GM19023 (cell line): ENCODE results near the gene SNAPC4.
A peak's percentile ranks its signal among the peaks of the same experiment; 100 is the strongest.

Experiments used
- ATAC-seq: cut with Tn5 transposase; IDR thresholded peaks from one replicate; pipeline ENCODE4 v1.9.1; 2021; ENCODE audit warnings: mild to moderate bottlenecking, moderate library complexity; ENCODE audit not compliant: unreplicated experiment

Gene SNAPC4

DNA sequence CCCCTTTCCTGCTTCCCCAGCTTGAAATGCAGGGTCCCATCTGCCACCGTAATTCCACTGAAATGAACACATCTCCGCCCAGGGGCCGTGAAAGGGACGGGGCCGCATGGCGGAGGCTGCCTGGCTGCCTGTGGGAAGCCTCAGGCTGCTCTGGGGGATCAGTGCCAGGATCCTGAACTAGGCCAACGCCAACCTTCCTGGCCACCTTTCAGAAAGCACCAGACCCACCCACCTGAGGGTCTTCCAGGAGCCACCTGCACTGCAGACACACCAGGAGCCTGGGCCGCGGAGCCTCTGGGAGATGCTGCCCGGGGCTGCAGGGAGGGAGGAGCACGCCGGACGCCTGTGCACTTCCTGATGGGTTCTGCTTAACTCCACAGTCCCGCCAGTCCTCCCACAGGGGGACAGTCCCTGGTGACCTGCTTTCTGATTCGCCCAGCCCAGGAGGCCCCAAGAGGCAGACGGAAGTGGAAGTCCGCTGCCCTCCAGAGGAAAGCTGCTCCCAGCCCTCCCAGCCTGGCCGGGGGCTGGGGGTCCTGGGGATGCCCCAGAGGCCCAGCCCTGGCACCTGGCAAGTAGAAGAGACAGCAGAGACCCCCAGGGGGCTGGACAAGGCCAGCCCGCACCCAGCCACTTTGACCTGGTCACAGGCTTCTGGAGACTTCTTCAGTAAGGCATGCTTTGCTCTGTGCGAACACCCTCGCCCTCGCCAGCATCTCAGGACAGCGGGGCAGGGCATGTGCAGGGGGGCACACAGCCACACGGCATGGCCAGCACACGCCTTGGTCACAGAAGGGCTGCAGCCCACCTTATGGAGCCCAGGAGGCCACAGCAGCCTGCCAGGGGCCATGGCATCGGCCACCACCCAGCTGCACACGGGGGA, 26.4 kb downstream of the SNAPC4 start, which contains the start of gene CARD9:
CARD9 (minus strand) TSS at position 370 of the 883 bp plus-strand sequence. CDS start 1,591 bp downstream, outside the sequence.
- no peak for ATAC-seq

GRCh38 chr9:136372561-136373299, 27.2 kb downstream of the SNAPC4 start:
- ATAC-seq: no peak

DNA sequence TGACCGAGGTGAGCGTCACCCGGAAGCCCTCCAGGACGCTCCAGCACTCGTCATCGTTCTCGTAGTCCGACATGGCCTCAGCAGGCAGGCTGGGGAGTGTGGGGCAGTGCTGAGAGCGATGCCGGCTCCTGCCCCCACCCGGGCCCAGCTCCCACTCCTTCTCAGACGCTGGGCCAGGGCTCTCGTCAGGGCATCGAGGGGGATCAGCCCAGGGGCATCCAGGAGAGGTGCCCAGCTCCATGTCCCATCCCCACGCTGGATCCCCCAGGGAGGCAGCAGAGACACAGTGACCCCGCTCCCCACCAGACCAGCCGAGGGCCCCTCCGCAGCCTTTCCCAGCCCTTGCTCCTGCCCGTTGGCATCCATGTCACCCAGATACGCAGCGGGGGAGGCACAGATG, 28.0 kb downstream of the SNAPC4 start:
- no peak for ATAC-seq

DNA sequence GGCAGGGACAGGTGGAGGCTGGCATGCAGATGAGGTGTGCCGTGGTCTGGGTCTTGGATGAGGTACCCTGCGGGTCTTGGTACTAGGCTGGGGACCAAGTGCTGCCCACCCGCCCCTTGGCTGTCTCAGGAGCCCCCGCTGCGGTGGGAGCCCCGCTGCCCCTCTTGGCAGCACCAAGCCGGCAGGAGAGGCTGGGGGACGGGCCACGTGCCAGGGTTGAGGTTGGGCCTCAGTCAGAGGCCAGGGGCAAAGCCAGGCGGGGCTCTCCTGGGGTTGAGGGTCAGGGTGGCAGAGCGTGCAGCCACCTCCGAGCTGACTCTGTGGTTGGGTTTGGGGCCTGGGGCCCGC, 28.5 kb downstream of the SNAPC4 start:
- ATAC-seq: no peak

DNA sequence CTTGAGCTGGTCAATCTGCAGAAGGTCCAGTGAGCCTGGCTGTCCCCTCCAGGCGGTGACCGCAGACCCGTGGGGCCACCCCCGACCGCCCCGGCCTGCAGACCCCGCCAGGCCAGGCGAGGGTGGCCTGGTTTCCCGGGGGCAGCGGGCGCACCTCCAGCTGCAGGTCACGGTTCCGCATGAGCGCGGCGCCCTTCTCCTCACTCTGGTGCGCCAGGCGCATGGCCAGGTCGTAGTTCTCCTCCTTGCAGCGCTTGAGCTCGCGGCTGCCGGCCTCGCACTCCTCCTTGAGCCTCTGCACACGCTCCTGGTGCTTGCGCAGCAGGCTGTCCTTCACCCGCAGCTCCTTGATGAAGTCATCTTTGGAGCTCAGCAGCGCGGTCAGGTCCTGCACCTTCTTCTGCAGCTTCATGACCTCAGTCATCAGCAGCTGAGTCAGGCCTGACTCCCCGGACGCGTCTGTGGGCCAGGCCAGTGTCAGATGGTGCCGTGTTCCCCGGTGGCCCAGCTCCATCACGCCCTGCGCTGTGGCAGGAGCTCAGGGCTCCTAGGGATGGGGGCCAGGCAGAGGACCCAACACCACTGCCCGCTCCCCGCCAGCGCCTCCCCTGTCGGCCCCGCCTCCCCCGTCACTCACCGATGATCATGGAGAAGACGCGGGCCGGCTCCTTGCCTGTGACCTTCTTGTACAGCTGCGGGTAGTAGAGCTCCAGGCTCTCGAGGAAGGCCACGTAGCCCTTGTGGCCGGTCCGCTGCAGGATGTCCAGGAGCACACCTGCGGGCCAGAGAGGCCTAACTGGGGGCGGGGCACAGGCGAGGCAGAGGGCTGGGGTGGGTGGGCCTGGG, 29.1 kb downstream of the SNAPC4 start:
- no peak for ATAC-seq

DNA sequence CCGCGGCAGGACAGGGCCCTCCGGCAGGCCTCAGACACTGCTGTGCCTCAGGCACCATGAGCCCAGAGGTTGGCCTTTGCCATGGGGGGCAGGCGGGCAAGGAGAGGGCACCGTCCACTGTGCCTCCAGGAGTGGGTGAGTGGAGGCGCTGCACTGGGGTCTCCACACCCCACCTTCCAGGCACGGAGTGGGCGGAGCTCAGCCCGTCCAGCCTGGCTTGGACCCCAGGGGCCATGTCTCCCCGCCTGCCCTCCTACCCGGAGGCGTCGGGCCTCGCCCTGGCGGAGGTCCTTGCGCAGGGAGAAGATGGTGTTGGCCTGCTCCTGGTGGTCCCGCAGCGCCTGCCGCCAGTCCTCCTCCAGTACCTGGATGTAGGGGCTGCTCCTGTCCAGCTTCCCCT, 29.9 kb downstream of the SNAPC4 start:
- ATAC-seq: no peak

DNA sequence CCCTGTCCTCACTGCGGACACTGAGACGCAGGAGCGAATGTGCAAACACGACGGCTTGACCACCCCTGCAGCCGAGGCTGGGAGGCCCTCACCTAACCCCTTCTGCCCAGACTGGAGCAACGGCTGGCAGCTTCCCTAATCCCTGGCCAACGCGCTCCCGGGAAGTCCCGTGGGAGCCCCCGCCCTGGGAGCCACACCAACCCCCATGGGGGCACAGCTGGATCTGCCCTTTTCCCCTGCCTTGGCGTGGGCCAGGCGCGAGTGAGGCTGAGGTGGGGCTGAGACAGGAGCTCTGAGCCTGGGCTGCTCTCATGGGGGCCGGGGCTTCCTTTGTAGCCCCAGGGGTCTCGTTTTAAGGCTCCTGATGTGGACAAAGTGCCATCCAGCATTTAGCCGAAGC, 31.8 kb downstream of the SNAPC4 start:
- no peak for ATAC-seq

DNA sequence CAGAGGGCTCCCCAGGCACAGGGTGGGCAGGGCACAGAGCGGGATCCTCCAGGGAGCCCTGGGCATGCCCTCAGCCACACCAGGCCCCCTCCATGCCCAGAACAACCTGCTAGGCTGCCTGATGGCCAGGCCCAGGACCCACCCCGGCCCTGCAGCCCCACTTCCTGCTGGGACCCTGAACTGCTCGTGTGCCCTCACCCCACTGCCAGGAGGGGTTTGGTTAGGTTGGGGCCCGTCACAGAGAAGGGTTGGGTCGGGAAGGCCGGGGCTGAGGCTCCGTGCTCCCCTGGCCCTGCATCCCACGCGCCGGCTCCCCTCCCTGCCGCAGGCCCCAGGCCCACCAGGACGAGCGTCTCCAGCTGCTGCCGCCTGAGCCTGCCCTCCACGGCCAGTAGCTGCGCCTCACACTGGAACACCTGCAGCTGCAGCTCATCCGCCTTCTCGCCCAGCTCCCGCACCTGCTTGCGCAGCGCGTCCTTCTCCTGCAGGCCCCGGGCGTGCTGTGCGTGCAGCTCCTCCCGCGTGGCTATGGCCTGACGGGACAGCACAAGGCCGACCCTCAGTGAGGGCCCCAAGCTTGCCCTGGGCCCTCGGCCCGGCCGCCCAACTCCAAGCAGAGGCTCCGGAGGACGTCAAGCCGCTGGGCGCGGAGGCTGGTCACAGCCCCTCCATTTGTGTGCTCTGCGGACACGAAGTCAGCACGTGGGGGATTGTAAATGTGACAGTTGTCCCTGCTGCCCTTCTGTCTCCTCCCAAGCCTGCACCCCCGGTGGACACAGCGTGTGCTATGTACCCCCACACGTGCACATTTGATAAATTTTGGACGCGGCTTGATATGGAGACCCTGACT, 32.4 kb downstream of the SNAPC4 start:
- ATAC-seq: no peak

DNA sequence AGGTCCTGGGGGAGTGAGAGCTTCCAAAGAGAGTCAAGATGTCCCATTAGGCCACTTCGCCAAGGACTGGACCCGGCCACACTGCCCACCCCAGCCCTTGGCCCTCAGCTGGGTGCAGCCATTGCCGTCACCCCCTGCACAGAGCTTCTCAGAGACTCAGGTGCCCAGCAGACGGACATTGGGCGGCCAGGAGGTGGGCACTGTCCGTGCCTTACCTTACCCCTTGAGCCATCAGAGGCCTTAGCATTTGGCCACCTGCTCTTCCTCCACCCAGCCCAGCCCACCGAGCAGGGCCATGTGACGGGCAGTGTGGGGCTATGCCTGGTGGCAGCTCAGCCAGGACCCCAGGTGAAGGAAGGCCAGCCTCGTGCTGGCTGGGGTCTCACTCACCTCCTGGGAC, 33.1 kb downstream of the SNAPC4 start:
- ATAC-seq: no peak

- no peak for ATAC-seq
Measured at GRCh38 chr9:136365775-136366222, 34.2 kb downstream of the SNAPC4 start.

DNA sequence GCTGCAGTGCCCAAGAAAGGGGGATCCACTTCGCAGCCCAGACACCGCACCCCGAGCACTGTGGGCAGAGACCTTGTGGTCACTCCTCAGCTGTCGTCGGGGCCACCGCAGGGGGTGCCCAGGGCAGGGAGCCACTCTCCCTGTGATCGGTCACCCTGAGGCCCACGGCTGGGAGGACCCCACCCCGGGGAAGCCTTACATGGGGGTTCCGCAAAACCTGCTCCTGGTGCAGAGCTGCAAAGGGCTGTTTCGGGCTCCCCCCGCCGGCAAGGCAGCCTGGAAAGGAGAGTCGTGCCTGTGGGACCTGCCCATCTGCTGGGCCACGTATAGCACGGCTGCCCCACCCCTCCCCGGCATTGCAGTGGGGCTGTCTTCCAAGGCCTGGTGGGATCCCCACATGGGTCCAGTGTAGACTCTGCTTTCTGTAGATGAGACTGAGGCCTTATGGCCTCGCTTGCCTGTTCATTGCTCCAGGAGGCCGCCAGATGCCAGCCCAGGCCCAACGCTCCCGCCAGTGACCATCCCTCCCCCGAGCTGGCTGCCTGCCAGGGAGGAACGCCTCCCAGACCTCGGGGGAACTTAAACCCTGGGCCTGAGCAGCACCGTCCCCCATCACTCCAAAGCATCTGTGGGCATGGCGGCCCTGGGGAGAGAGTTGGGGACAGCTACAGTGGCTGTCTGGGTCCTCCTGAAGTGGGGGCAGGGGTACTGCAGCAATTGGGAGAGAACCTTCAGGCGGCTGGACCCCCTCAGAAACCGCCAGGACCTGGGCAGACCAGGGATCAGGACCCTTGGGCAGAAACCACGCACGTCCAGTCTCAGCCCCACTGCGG, 34.8 kb downstream of the SNAPC4 start:
- ATAC-seq: no peak

GRCh38 chr9:136363949-136364748, 35.8 kb downstream of the SNAPC4 start:
- no peak for ATAC-seq

DNA sequence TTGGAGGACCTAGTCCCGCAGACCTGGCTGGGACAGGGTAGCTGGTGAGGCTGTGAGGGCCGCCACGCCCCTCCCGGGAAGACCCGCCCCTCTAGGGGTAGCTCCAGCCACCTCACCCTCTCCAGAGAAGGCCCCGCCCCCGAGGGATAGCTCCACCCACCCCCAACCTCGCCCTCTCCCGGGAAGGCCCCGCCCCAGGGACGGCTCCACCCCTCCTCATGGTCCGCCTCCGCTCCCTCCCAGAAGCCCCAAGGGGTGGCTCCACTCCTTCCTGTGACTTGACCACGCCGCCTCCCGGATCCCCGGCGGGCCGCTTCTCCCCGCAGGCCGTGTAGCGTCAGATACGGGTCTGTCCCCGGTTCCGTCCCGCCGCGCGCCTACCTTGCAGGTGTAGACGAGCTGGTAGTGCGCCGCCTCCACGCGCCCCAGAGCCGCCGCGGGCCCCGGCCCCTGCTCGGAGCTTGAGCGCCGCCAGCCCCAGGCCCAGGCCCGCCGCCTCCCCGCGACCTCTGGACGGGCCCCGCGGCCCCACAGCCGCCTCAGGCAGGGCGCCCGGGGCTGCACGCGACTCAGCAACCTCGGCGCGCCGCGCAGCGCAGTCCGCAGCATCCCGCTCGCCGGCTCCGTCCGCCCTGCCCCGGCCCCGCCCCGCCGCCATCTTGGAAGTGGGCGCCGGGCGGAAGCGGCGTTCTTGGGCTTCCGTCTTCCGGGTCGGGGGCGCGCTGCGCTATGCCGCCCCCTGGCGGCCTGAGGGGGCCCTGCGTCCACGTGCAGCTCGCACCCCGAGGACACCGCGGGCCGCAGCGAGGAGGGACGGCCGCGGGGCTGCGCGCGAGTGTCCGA, 36.6 kb downstream of the SNAPC4 start, which contains the start of gene DNLZ:
DNLZ (minus strand) TSS at position 639 of the 843 bp plus-strand sequence; CDS start at position 609, 30 bp downstream.
- peak; percentile 69 for ATAC-seq

GRCh38 chr9:136362450-136362784, 37.6 kb downstream of the SNAPC4 start:
- ATAC-seq: no peak

- no peak for ATAC-seq
Measured at GRCh38 chr9:136361754-136362449, 38.1 kb downstream of the SNAPC4 start.

DNA sequence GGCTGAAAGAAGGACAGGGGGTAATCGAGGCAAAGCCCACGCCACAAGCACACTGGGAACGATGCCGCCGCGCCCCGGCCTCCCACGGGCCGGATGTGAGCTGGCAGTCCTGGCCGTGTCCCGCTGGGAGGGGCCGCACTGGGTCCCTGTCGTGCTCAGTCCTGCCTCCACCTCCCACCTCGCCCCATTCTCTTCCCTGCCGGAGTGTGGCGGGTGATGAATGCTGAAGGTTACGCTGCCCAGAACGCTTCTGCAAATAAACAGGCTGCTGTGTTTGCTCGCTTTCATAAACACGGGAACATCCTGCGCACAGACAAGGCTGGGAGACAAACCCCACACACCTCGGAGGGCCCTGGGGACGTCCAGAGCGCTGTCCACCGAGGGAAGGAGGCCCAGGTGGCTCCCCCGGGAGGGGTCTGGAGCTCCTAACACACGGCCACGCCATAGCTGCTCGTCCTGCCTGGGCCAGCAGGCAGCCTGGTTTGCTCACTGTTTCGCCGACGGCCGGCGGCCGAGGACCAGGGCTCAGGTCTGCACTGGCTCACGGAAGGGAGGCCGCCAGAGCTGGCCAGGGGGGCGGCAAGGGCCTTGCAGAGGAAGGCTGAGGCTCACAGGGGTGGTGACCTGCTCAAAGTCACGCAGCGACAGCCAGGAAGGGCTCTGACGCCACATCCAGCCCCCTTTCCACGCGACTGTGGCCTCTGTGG, 38.8 kb downstream of the SNAPC4 start:
- ATAC-seq: no peak
